ENCODE measurements around the gene HACD2.

HACD2 gene

DNA sequence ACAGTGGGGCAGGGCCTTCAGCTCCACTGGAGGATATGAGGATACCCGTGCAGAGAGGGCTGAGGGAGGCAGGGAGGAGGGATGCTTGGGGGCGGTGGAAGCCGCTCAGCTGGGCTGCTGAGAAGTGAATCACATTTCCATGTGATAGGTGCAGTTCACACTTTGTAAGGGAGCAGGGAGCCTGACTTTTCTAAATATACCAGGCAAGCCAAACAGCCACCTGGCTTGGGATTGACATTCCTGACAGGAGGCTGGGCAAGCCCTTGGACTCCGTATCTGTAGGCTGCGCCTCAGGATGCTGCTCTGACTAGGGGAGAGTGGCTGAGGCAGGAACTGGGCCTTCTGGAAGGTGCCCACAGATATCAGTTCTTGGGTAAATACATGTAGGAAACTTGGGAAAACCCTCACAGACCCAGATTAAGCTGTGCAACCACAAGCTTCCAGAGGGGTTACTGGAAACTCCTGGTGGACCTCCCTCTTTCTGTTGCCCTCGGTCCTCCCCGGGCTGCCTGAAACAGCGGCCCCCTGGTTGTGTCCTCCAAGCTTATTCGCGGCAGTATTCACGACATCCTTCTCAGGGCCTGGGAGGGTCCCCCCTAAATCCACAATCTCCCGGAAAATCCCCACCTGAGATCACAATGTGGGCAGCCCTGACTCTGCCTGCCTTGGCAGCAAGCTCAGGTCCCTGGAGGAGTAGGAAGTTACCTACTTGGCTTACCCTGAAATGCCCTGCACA, 103.0 kb downstream of the HACD2 start:
- TF ChIP-seq, protein P1, sequence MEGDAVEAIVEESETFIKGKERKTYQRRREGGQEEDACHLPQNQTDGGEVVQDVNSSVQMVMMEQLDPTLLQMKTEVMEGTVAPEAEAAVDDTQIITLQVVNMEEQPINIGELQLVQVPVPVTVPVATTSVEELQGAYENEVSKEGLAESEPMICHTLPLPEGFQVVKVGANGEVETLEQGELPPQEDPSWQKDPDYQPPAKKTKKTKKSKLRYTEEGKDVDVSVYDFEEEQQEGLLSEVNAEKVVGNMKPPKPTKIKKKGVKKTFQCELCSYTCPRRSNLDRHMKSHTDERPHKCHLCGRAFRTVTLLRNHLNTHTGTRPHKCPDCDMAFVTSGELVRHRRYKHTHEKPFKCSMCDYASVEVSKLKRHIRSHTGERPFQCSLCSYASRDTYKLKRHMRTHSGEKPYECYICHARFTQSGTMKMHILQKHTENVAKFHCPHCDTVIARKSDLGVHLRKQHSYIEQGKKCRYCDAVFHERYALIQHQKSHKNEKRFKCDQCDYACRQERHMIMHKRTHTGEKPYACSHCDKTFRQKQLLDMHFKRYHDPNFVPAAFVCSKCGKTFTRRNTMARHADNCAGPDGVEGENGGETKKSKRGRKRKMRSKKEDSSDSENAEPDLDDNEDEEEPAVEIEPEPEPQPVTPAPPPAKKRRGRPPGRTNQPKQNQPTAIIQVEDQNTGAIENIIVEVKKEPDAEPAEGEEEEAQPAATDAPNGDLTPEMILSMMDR (IDR thresholded peaks at IDR 0.05; ENCODE audit: low read depth, low read length) = no peak
- no peak for DNase-seq (ENCODE audit: extremely low read depth, low read depth)

DNA sequence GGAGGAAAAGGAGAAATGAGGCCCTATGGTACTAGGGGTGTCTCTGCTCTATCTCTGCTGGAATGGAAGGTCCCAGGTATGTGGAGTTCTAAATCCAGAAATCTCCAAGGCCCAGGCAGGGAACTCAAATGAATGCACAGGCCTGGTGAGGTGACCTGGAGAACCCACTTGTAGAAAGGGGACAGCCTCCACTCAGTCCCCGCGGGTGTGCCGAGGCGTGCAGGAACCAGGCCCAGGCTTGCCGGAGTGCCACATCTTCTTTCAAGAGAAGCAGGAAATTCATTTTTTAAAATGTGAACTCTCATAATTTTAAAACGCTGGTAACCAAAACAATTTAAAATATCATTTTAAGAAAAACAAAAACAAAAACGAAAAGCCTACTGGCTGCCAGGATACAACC, 103.8 kb downstream of the HACD2 start:
- TF ChIP-seq, protein P1 (IDR thresholded peaks at IDR 0.05; ENCODE audit: low read depth, low read length) = no peak
- no peak for DNase-seq (ENCODE audit: extremely low read depth, low read depth)

DNA sequence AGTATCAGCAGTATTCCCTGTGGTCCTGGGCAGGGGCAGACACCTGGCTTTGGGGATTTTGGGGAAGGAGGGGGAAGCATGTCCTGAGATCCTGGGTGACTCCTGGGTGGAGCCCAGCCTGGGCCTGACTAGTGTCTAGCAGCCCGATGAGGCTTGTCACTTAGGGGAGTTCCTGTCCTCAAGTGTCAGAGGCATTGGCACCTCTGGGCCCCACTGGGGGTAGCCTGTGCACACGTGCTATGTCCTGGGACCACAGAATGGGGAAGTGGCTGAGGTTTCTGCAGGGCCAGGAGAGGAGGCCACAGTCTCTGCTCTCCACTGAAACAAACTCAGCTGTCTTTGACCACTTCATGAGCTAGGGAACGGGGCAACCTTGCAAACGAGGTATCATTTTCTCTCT, 104.4 kb downstream of the HACD2 start:
- TF ChIP-seq, protein P1 (IDR thresholded peaks at IDR 0.05; ENCODE audit: low read depth, low read length) = no peak
- no peak for DNase-seq (ENCODE audit: extremely low read depth, low read depth)

DNA sequence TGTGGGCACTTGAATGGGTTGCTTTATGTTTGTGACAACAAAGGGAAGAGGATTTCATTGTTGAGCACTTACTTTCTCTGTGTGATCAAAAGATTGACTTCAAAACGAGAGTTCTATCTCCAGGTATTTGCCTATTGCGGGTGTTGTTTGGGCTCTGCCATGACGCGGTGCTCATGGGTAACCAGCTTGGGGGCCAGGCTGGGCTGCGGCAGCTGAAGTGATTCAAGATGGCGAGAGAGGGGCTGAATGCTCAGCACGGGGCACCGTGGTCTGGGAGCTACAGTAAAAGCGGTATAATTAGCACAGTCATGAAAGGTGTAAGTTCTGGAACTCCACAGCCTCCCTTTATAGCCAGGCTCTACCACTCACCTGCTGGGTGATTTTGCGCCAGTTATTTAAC, 105.0 kb downstream of the HACD2 start:
- TF ChIP-seq, protein P1 (IDR thresholded peaks at IDR 0.05; ENCODE audit: low read depth, low read length) = no peak
- DNase-seq (ENCODE audit: extremely low read depth, low read depth) = no peak

DNA sequence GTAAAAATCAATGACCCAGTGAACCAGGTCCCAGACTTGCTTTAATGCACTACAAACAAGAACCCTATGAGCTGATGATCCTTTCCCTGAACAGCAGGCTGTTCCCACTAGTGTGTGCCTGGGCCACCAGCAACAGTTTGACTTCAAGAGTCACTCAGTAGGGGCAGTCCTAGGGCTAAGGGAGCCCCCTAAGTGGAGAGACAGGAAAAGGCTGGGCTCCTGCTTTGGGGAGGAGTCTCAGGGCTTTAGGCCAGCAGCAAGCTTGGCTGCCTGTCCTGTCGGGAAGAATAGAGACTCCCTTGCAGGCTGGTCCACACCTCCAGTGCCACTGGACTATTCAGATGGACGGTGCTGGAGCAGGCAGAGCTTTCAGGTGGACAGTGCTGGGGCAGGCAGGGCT, 106.5 kb downstream of the HACD2 start:
- DNase-seq (ENCODE audit: extremely low read depth, low read depth) = no peak

DNA sequence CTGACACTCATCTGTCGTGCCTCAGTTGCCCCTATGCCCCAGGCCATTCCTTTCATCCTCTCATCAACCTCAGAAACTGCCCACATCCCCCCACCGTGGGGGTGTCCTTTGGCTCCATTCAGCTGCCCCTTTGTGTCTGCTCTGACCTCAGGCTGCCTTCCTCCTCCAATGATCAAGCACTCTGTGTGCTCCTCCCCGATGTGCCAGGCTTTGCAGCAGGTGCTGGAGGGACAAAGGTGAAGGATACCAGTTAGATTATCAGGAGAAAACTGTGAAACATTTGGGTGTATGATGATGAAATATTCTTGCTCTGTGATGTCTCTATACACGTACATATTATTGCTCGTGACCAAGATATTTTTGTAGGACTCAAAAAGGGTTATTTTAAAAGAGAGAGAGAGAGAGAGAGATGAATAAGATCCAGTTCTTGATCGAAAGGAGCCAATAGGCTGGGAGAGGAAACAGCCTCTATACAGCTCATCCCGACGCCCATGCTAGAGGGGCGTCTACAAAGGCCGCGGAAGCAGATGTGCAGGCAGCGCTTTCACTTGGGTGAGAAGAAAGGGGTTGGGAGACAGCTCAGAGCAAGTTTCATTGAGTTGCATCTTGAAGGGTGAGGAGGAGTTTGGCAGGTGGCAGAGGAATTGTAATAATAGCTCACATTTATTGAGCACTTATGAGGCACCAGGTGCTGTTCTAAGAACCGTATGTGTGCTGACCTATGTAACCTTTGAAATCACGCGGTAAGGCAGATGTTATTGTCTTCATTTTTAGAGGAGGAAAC, 107.7 kb downstream of the HACD2 start:
- no peak for DNase-seq (ENCODE audit: extremely low read depth, low read depth)
- TF ChIP-seq, protein P1 (IDR thresholded peaks at IDR 0.05; ENCODE audit: low read depth, low read length) = no peak

More for the DNA sequence above, 106.5 kb downstream of the HACD2 start:
- TF ChIP-seq, protein P1 (IDR thresholded peaks at IDR 0.05; ENCODE audit: low read depth, low read length) = no peak

DNA sequence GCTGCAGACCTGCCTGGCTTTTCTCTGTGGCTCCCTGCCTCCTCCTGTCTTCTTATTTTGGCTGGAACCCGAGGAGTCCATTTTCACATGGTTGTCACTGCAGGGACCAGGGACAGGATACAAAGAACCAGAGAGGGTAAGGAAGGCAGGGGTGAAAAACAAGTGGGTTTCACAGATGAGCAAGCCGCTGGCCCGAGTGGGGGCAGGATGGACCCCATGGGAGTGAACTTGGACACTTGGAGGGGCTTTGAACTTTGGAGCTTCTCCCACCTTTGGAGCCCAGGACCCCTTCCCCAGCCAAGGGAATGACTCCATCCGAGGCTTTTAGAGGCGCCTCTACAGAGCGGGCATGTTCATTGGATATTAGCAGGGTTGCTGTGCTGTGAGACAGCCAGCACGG, 109.1 kb downstream of the HACD2 start:
- DNase-seq (ENCODE audit: extremely low read depth, low read depth) = no peak
- TF ChIP-seq, protein P1 (IDR thresholded peaks at IDR 0.05; ENCODE audit: low read depth, low read length) = no peak

Measured in AG09319 (cell line).